Glutamatergic neuron (in vitro differentiated cells): ENCODE results near the gene ALDH9A1. TPM values are rescaled to one million over a fixed set of nuclear protein-coding genes. Genes with fewer than 3 reads are reported as not detected.

Experiments
- DNase-seq: peaks from one replicate; pipeline ENCODE4 v3.0.0; 2022
- H3K27ac Mint-ChIP-seq: one replicate; pipeline ENCODE4 v1.8.0; 2020; ENCODE audit warnings: mild to moderate bottlenecking, mixed read lengths, inconsistent platforms; ENCODE audit not compliant: unreplicated experiment
- H3K27me3 Mint-ChIP-seq: one replicate; pipeline ENCODE4 v1.8.0; 2020; ENCODE audit warnings: mild to moderate bottlenecking, moderate library complexity, mixed read lengths, inconsistent platforms; ENCODE audit not compliant: unreplicated experiment
- H3K36me3 Mint-ChIP-seq: one replicate; pipeline ENCODE4 v1.8.0; 2020; ENCODE audit warnings: mild to moderate bottlenecking, mixed read lengths, inconsistent platforms; ENCODE audit not compliant: unreplicated experiment
- H3K4me1 Mint-ChIP-seq: one replicate; pipeline ENCODE4 v1.8.0; 2020; ENCODE audit warnings: mild to moderate bottlenecking, low read depth, mixed read lengths, inconsistent platforms; ENCODE audit not compliant: unreplicated experiment
- H3K4me3 Mint-ChIP-seq: one replicate; pipeline ENCODE4 v1.8.0; 2020; ENCODE audit warnings: mild to moderate bottlenecking, mixed read lengths, inconsistent platforms; ENCODE audit not compliant: unreplicated experiment
- H3K9me3 Mint-ChIP-seq: one replicate; pipeline ENCODE4 v1.8.0; 2020; ENCODE audit warnings: mild to moderate bottlenecking, moderate library complexity, mixed read lengths, inconsistent platforms; ENCODE audit not compliant: unreplicated experiment
- total RNA-seq: library from RNA; stranded (reverse); fragmentation: NEBNext Ultra II Directional; extraction: Animal tissue kit (Norgen Biotek cat#: 25700); gene quantifications from one replicate; pipeline ENCODE4 v1.2.1, GENCODE V29; 2021; ENCODE audit not compliant: unreplicated experiment
- TF ChIP-seq, protein P1 (sequence below): fragments of 200-600 bp; sonication (generic); IDR thresholded peaks from one replicate; pipeline ENCODE4 v1.5.0; 2021; ENCODE audit not compliant: partially characterized antibody, unreplicated experiment

Gene ALDH9A1
- total RNA-seq, 1 donor from 2014 or later, result 19.8 TPM

GRCh38 chr1:165650981-165651625, 47.3 kb downstream of the ALDH9A1 start:
- Mint-ChIP-seq H3K27me3 (peaks cover 2% of the 10 kb centered on the region), H3K27ac (no peak overlapping the region)

GRCh38 chr1:165648919-165649572, 49.3 kb downstream of the ALDH9A1 start:
- H3K4me3 Mint-ChIP-seq, result no peak overlapping the region
- no peaks in the 10 kb centered on the region for H3K9me3 Mint-ChIP-seq
- H3K27me3 Mint-ChIP-seq, result peaks cover 2% of the 10 kb centered on the region
- TF ChIP-seq, protein P1, sequence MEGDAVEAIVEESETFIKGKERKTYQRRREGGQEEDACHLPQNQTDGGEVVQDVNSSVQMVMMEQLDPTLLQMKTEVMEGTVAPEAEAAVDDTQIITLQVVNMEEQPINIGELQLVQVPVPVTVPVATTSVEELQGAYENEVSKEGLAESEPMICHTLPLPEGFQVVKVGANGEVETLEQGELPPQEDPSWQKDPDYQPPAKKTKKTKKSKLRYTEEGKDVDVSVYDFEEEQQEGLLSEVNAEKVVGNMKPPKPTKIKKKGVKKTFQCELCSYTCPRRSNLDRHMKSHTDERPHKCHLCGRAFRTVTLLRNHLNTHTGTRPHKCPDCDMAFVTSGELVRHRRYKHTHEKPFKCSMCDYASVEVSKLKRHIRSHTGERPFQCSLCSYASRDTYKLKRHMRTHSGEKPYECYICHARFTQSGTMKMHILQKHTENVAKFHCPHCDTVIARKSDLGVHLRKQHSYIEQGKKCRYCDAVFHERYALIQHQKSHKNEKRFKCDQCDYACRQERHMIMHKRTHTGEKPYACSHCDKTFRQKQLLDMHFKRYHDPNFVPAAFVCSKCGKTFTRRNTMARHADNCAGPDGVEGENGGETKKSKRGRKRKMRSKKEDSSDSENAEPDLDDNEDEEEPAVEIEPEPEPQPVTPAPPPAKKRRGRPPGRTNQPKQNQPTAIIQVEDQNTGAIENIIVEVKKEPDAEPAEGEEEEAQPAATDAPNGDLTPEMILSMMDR, result no peak
- no peak for DNase-seq
- H3K36me3 Mint-ChIP-seq, result peaks cover 3% of the 10 kb centered on the region
- H3K4me1 Mint-ChIP-seq, result no peaks in the 10 kb centered on the region
- H3K27ac Mint-ChIP-seq, result no peak overlapping the region

More at GRCh38 chr1:165650981-165651625, 47.3 kb downstream of the ALDH9A1 start:
- no peak for DNase-seq
- Mint-ChIP-seq H3K36me3 (peaks cover 6% of the 10 kb centered on the region), H3K9me3 (no peaks in the 10 kb centered on the region), H3K4me3 (no peak overlapping the region), H3K4me1 (no peaks in the 10 kb centered on the region)
- TF ChIP-seq, protein P1, result no peak

GRCh38 chr1:165647970-165648369, 50.4 kb downstream of the ALDH9A1 start:
- H3K36me3 Mint-ChIP-seq, result no peaks in the 10 kb centered on the region
- H3K27ac Mint-ChIP-seq, result no peak overlapping the region
- no peaks in the 10 kb centered on the region for H3K9me3 Mint-ChIP-seq
- no peak overlapping the region for H3K4me3 Mint-ChIP-seq
- DNase-seq, result no peak
- no peaks in the 10 kb centered on the region for H3K4me1 Mint-ChIP-seq
- peaks cover 2% of the 10 kb centered on the region for H3K27me3 Mint-ChIP-seq
- TF ChIP-seq, protein P1, result no peak

DNA sequence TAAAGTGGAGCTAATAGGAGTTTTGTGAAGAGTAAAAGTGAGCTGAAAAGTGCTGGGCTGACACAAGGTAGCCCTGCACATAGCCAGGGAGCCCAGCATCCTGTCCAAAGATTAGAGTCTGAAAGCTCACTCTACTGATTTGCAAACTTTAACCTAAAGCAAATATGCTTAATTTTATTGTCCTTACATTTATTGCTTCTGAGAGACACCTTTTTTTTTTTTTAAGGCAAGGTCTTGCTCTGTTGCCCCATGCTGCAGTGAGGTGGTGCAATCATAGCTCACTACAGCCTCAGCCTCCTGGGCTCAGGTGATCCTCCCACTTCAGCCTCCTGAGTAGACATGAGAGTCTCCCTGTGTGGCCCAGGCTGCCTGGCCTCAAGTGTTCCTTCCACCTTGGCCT, 50.8 kb downstream of the ALDH9A1 start:
- TF ChIP-seq, protein P1, result no peak
- H3K4me1 Mint-ChIP-seq, result no peaks in the 10 kb centered on the region
- no peak overlapping the region for H3K27ac Mint-ChIP-seq
- H3K9me3 Mint-ChIP-seq, result no peaks in the 10 kb centered on the region
- H3K36me3 Mint-ChIP-seq, result no peaks in the 10 kb centered on the region
- peaks cover 2% of the 10 kb centered on the region for H3K27me3 Mint-ChIP-seq
- DNase-seq, result no peak
- no peak overlapping the region for H3K4me3 Mint-ChIP-seq
